Activated CD4-positive, alpha-beta T cell treated with anti-CD3 and anti-CD28 coated beads for 36 hours (primary cell): ENCODE results near the gene OR10H1. TPM values are rescaled to one million over a fixed set of nuclear protein-coding genes. Genes with fewer than 3 reads are reported as not detected.
A peak's percentile ranks its signal among the peaks of the same experiment; 100 is the strongest.
"Not testable (repeated sequence)": the region's sequence is repeated elsewhere in the genome, so short reads cannot be mapped to it uniquely, and the experiment has no call there.

ENCODE experiments used
- ATAC-seq: fragments of 200-7000 bp; cut with Tn5 transposase; one replicate; pipeline ENCODE4 v1.10.0; 2021; ENCODE audit warnings: mild to moderate bottlenecking, moderate library complexity
- CTCF ChIA-PET: fragments of 350-600 bp; sonication (Branson Sonifier 250); formaldehyde crosslinking; loops from one replicate; lab custom pipeline; 2021; ENCODE audit warnings: antibody characterized with exemption; lab: Charles Lee
- POLR2A ChIA-PET: fragments of 350-600 bp; sonication (Branson Sonifier 250); formaldehyde crosslinking; loops from one replicate; lab custom pipeline; 2021; ENCODE audit warnings: antibody characterized with exemption, inconsistent platforms; lab: Charles Lee
- DNase-seq: peaks from one replicate; pipeline ENCODE4 v3.0.0-alpha.2; 2020
- H3K27ac Mint-ChIP-seq: one replicate; pipeline ENCODE4 v1.8.0; 2021; ENCODE audit warnings: mixed read lengths
- H3K27me3 Mint-ChIP-seq: one replicate; pipeline ENCODE4 v1.8.0; 2021; ENCODE audit warnings: mixed read lengths
- H3K36me3 Mint-ChIP-seq: one replicate; pipeline ENCODE4 v1.8.0; 2021; ENCODE audit warnings: low read depth, mixed read lengths
- H3K4me1 Mint-ChIP-seq: one replicate; pipeline ENCODE4 v1.8.0; 2021; ENCODE audit warnings: mixed read lengths
- H3K4me3 Mint-ChIP-seq: one replicate; pipeline ENCODE4 v1.8.0; 2021; ENCODE audit warnings: mild to moderate bottlenecking, moderate library complexity, mixed read lengths
- H3K9me3 Mint-ChIP-seq: one replicate; pipeline ENCODE4 v1.8.0; 2021; ENCODE audit warnings: low read depth, mixed read lengths
- intact Hi-C, 2 experiments: fragments of 100-400 bp; cut with DNase I in 1 of 2; cut with micrococcal nuclease in 1 of 2; formaldehyde crosslinking; loops; one replicate each; pipeline versions ENCODE4 v1.14.2 to v1.15.1; 2022 to 2024; cut with DNase I, micrococcal nuclease
- total RNA-seq, 2 experiments: library from RNA; stranded (reverse); gene quantifications; one replicate each; pipeline ENCODE4 v1.2.3, GENCODE V29; 2021

The OR10H1 gene, protein sequence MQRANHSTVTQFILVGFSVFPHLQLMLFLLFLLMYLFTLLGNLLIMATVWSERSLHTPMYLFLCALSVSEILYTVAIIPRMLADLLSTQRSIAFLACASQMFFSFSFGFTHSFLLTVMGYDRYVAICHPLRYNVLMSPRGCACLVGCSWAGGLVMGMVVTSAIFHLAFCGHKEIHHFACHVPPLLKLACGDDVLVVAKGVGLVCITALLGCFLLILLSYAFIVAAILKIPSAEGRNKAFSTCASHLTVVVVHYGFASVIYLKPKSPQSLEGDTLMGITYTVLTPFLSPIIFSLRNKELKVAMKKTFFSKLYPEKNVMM
- total RNA-seq: not detected

DNA sequence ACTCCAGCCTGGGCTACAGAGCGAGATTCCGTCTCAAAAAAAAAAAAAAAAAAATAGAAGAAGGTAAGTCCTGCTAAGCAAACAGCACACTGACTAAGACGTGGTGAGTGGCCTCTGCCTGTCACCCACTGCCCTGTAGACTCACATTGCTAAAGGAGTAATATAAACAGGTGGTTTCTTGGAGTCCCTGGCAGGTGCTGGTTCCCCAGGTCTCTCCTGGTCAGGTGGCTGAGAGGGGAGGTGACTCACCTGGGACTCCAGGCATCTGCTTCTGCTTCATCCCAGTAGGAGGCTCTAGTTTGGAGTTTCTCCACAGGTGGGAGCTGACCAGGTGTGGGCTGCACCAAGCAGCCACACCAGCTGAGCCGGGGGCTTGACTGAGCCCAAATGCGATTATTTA, at the start of gene OR10H1:
OR10H1 (minus strand) TSS at position 359 of the 400 bp plus-strand sequence. CDS start 7,627 bp downstream, outside the sequence.
- no peaks in the 10 kb centered on the region for H3K9me3 Mint-ChIP-seq

DNA sequence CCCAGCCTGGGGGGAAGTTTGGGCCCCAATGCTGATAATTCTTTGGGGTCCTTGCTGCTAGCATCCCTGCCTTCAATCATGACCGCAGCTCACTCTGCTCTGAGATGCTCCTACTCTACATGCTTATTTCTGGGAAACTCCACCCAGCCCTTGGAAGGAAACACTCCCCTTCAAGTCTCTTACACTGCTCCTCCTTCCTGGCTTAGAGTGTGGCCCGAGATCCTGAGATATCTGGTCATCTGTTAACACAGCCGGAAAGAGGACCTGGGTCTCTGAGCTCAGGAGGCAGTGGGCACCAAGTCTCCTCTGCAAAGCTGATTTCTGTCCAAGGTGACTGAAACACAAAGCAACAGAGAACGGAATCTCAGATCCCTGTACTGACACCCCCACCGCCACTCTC, 49.4 kb upstream of the OR10H1 start:
- Mint-ChIP-seq H3K27ac (no peak overlapping the region), H3K9me3 (no peaks in the 10 kb centered on the region), H3K27me3 (peaks cover 2% of the 10 kb centered on the region), H3K4me3 (no peak overlapping the region), H3K36me3 (no peaks in the 10 kb centered on the region), H3K4me1 (no peaks in the 10 kb centered on the region)
- ATAC-seq: no peak
- intact Hi-C loops: loop anchor here in 1 of 2 experiments (5.0 kb wide), 1 partner anchor 53 kb away; no protein-coding TSS in a partner anchor
- no peak for DNase-seq
- ChIA-PET CTCF (interaction anchor here (0.9 to 1.7 kb wide), 3 partner anchors 11 to 234 kb away, joined by 4 read pairs; no protein-coding TSS in a partner anchor), POLR2A (interaction anchor here (0.6 kb wide), 1 partner anchor 250 kb away, joined by 6 read pairs; no protein-coding TSS in a partner anchor)

More for the DNA sequence above, at the start of gene OR10H1:
- peaks cover 6% of the 10 kb centered on the region for H3K4me1 Mint-ChIP-seq
- H3K36me3 Mint-ChIP-seq: no peaks in the 10 kb centered on the region
- ChIA-PET CTCF (no interaction called here), POLR2A (no interaction called here)
- no peak for ATAC-seq
- H3K27me3 Mint-ChIP-seq: peaks cover 3% of the 10 kb centered on the region
- no peak for DNase-seq
- H3K27ac Mint-ChIP-seq: no peak within 1 kb of the TSS
- intact Hi-C loops: no loop called here
- no peak within 1 kb of the TSS for H3K4me3 Mint-ChIP-seq

DNA sequence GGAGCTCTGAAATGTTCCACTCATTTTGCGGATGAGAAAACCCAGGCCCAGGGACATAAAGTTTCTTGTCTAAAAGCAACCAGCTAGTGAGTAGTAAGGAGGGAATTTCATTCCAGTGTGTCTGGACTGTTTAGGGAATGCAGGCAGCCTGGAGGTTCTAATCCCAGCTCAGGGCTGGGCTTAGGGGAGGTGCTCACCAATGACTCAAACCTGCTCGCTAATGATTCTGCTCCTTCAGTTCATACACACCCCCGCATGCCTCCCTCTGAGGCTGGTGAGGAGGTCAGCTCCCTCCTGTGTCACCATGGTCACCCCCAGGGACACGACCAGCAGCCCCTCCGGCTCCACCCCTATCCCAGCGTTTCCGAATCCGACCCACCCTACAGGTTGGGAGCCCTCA, 47.8 kb upstream of the OR10H1 start:
- intact Hi-C loops: no loop called here
- ATAC-seq: no peak
- CTCF ChIA-PET: interaction anchor here (0.9 kb wide), 1 partner anchor 196 kb away, joined by 3 read pairs; no protein-coding TSS in a partner anchor
- no peaks in the 10 kb centered on the region for H3K9me3 Mint-ChIP-seq
- peaks cover 2% of the 10 kb centered on the region for H3K27me3 Mint-ChIP-seq
- H3K4me3 Mint-ChIP-seq: no peak overlapping the region
- POLR2A ChIA-PET: no interaction called here
- no peaks in the 10 kb centered on the region for H3K4me1 Mint-ChIP-seq
- H3K36me3 Mint-ChIP-seq: no peaks in the 10 kb centered on the region
- no peak overlapping the region for H3K27ac Mint-ChIP-seq
- no peak for DNase-seq

DNA sequence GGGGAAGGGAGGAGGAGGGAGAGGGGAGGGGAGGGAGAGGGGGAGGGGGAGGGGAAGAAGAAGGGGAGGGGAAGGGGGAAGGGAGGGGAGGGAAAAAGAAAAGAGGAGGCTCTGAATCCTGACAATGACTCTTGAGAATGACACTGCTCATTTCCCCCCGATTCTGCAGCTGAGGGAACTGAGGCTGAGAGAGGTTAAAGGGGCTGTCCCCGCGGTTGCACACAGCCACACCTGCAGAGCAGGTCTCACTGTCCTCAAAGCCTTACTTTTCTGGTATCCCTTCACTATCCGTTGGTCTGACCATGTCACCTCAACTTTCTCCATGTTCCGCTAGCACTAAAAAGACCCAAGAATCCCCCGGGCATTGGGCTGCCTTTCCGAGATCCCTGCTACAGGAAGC, 47.0 kb upstream of the OR10H1 start:
- H3K27me3 Mint-ChIP-seq: peaks cover 2% of the 10 kb centered on the region

DNA sequence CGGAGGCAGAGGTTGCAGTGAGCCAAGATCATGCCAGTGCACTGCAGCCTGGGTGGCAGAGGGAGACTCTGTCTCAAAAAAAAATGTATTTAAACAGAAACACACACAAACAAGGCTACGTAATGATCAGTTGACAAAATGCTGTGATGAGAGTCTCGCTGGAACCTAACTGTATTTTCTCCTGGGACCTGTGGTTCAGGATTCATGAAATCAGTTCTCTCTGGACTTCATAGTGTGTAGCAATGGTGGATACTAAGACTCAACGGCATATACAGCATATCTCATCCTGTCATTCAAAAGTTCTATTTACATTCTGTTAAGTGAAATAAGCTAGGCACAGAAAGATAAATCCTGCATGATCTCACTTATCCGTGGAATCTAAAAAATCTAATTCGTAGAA, 45.1 kb upstream of the OR10H1 start:
- ChIA-PET CTCF (no interaction called here), POLR2A (no interaction called here)
- Mint-ChIP-seq H3K4me3 (no peak overlapping the region), H3K27ac (no peak overlapping the region), H3K4me1 (no peaks in the 10 kb centered on the region), H3K27me3 (peaks cover 2% of the 10 kb centered on the region), H3K9me3 (no peaks in the 10 kb centered on the region), H3K36me3 (no peaks in the 10 kb centered on the region)
- intact Hi-C loops: no loop called here
- DNase-seq (no peak), ATAC-seq (no peak)

More for the DNA sequence above, 47.0 kb upstream of the OR10H1 start:
- intact Hi-C loops: no loop called here
- ChIA-PET POLR2A (no interaction called here), CTCF (interaction anchor here (1.1 kb wide), 1 partner anchor 10 kb away, joined by 3 read pairs; no protein-coding TSS in a partner anchor)
- H3K4me1 Mint-ChIP-seq: no peaks in the 10 kb centered on the region
- H3K4me3 Mint-ChIP-seq: no peak overlapping the region
- no peaks in the 10 kb centered on the region for H3K36me3 Mint-ChIP-seq
- no peaks in the 10 kb centered on the region for H3K9me3 Mint-ChIP-seq
- ATAC-seq (no peak), DNase-seq (no peak)
- H3K27ac Mint-ChIP-seq: no peak overlapping the region

DNA sequence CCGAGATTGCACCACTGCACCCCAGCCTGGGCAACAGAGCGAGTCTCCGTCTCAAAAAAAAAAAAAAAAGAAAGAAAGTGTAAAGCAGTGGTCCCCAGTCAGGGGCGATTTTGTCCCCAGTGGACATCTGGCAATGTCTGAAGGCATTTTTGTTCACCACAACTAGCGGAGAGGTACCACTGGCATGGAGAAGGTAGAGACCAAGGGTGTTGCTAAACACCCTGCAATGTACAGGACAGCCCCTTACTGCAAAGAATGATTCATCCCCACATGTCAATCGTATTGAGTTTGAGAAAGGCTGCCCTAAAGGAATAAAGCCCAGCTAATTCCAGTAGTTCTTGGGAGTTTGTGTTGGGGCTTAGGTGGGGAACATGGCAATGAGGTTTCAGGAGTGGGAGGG, 43.7 kb upstream of the OR10H1 start:
- no peaks in the 10 kb centered on the region for H3K4me1 Mint-ChIP-seq
- DNase-seq: no peak
- no peaks in the 10 kb centered on the region for H3K9me3 Mint-ChIP-seq
- intact Hi-C loops: no loop called here
- no peaks in the 10 kb centered on the region for H3K36me3 Mint-ChIP-seq
- ChIA-PET CTCF (no interaction called here), POLR2A (no interaction called here)
- no peak overlapping the region for H3K27ac Mint-ChIP-seq
- peaks cover 2% of the 10 kb centered on the region for H3K27me3 Mint-ChIP-seq
- H3K4me3 Mint-ChIP-seq: no peak overlapping the region
- ATAC-seq: no peak

DNA sequence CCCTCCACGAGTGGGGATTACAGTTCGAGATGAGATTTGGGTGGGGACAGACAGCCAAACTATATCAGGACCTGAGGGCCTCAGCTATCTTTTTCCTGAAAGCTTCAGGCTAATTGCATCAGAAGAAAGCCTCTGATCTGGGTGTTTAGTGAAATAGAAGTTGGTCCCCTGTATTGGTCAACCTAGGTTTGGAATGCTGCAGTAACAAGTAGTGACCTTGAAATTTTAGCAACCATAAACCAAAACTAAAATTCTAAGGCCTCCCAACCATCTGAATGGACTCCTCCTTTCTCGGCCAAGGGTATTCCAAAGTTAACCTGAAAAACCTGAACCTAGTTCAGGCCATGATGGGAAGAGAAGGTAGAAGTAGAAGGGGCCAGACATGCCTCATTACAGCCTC, 34.9 kb upstream of the OR10H1 start:
- no peak for DNase-seq
- ATAC-seq: no peak
- no peaks in the 10 kb centered on the region for H3K27me3 Mint-ChIP-seq
- no peak overlapping the region for H3K4me3 Mint-ChIP-seq
- CTCF ChIA-PET: no interaction called here
- H3K36me3 Mint-ChIP-seq: no peaks in the 10 kb centered on the region
- peaks cover under 1% of the 10 kb centered on the region for H3K4me1 Mint-ChIP-seq
- no peaks in the 10 kb centered on the region for H3K9me3 Mint-ChIP-seq
- intact Hi-C loops: no loop called here
- no peak overlapping the region for H3K27ac Mint-ChIP-seq
- POLR2A ChIA-PET: no interaction called here

DNA sequence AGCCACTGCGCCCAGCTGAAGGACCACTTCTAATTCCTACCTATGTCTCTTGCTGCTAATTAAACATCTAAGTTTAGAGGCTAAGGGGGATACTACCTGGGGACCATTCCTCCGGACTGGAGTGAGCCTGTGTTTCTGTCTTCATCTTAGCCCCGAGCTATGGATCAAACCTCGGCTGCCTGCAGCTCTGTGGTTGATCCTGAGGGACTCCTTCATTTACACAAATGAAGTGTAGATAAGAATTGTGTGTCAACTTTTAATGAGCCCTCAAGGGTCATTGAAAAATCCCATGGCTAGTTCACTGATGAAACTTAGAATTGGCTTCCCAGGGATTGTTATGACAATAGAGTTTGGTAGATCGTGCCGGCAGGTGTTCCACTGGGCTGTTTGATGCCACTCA, 31.5 kb upstream of the OR10H1 start:
- H3K4me1 Mint-ChIP-seq: peaks cover 21% of the 10 kb centered on the region
- DNase-seq (no peak), ATAC-seq (no peak)
- intact Hi-C loops: no loop called here
- H3K4me3 Mint-ChIP-seq: no peak overlapping the region
- H3K9me3 Mint-ChIP-seq: no peaks in the 10 kb centered on the region
- no peaks in the 10 kb centered on the region for H3K36me3 Mint-ChIP-seq
- ChIA-PET CTCF (interaction anchor here (0.5 to 0.6 kb wide), 2 partner anchors 112 to 400 kb away, joined by 3 read pairs; no protein-coding TSS in a partner anchor), POLR2A (no interaction called here)
- no peak overlapping the region for H3K27ac Mint-ChIP-seq
- H3K27me3 Mint-ChIP-seq: no peaks in the 10 kb centered on the region

DNA sequence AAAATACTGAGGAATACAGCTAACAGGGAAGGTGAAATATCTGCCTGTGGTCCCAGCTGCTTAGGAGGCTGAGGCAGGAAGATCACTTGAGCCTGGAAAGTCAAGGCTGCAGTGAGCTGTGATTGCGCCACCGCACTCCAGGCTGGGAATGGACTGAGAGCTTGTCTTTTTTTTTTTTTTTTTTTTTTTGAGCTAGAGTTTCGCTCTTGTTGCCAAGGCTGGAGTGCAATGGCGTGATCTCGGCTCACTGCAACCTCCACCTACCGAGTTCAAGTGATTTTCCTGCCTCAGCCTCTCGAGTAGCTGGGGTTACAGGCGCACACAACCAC, 28.4 kb upstream of the OR10H1 start:
- POLR2A ChIA-PET, intact Hi-C loops: not testable (repeated sequence)
- H3K27ac Mint-ChIP-seq: peak overlapping the region; percentile 22

DNA sequence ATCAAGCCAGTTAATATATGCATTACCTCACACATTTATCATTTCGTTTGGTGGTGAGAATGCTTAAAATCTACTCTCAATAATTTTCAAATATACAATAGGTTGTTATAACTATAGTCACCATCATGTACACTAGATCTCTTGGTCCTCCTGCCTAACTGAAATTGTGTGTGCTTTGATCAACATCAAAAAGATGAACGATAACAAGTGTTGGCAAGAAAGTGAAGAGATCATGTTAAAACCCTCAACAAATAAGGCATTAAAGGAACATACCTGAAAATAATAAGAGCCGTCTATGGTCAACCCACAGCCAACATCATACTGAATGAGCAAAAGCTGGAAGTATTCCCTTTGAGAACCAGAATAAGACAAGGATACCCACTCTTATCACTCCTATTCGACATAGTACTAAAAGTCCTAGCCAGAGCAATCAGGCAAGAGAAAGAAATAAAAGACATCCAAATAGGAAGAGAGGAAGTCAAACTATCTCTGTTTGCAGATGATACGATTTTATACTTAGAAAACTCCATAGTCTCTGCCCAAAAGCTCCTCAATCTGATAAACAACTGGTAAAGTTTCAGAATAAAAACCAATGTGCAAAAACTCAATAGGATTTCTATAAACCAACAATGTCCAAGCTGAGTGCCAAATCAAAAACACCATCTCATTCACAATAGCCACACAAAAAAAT, 27.9 kb upstream of the OR10H1 start:
- H3K27ac Mint-ChIP-seq: peak overlapping the region; percentile 22
- peaks cover 21% of the 10 kb centered on the region for H3K4me1 Mint-ChIP-seq
- intact Hi-C loops: no loop called here
- no peak overlapping the region for H3K4me3 Mint-ChIP-seq
- ATAC-seq: no peak
- no peak for DNase-seq
- H3K27me3 Mint-ChIP-seq: no peaks in the 10 kb centered on the region
- ChIA-PET POLR2A (no interaction called here), CTCF (interaction anchor here (0.6 to 1.3 kb wide), 3 partner anchors 13 to 334 kb away, joined by 3 to 4 read pairs (median 4); no protein-coding TSS in a partner anchor)
- H3K9me3 Mint-ChIP-seq: no peaks in the 10 kb centered on the region
- no peaks in the 10 kb centered on the region for H3K36me3 Mint-ChIP-seq

More for the DNA sequence above, 28.4 kb upstream of the OR10H1 start:
- not testable (repeated sequence) for DNase-seq, H3K9me3 Mint-ChIP-seq, H3K36me3 Mint-ChIP-seq, H3K27me3 Mint-ChIP-seq, H3K4me3 Mint-ChIP-seq, ATAC-seq
- CTCF ChIA-PET: interaction anchor here (0.6 to 1.3 kb wide), 3 partner anchors 13 to 333 kb away, joined by 3 to 4 read pairs (median 4); no protein-coding TSS in a partner anchor
- H3K4me1 Mint-ChIP-seq: peaks cover 21% of the 10 kb centered on the region

DNA sequence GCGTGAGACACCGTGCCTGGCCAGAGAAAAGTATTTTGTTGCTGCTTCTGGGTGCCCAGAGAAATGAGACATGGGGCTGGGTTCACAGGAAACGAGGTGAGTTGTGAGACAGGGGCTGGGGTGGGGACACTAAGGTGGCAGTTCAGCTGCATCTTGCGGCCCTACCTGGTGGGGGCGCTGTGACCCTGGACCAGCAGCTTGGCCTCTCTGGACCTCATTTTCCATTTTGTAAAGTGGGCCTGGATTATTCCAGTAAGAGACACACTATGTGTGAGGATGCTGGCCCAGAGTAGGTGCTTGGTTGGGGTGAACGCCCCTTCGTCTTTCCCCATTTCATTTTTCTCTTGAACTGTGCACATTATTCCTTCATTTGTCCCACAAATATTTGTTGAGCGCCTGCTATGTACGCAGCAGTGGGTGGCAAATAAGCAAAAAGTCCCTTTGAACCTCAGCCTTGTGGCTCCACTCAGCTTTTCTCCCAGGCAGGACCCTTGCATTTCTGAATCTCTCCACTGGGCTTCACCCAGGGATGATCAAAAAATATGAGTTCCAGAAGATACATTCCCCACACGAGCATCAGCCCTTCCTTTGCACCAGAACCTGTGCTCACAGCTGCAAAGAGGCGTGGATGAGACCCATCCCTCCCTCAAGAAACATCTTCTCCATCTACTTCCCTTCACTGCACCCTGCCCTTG, 26.6 kb upstream of the OR10H1 start:
- H3K4me3 Mint-ChIP-seq: no peak overlapping the region
- H3K27ac Mint-ChIP-seq: no peak overlapping the region
- no peaks in the 10 kb centered on the region for H3K27me3 Mint-ChIP-seq
- H3K36me3 Mint-ChIP-seq: no peaks in the 10 kb centered on the region
- no peaks in the 10 kb centered on the region for H3K9me3 Mint-ChIP-seq
- DNase-seq (peak; percentile 48), ATAC-seq (no peak)
- peaks cover 27% of the 10 kb centered on the region for H3K4me1 Mint-ChIP-seq
- POLR2A ChIA-PET: no interaction called here
- intact Hi-C loops: no loop called here
- CTCF ChIA-PET: no interaction called here
